K562 (cell line): ENCODE data around the gene IKZF3. TPM values are rescaled to one million over a fixed set of nuclear protein-coding genes. Genes with fewer than 3 reads are reported as not detected.

Experiments used
- BACH1 ChIP-seq: fragments of 200-800 bp; sonication (Bioruptor generic); IDR thresholded peaks from 2 replicates; pipeline ENCODE4 v1.6.1; 2016; ENCODE audit warnings: missing genetic modification characterization, missing compliant biosample characterization
- GTF3C2 ChIP-seq: IDR thresholded peaks from 3 replicates; pipeline ENCODE4 v1.6.1; 2011; ENCODE audit warnings: borderline replicate concordance, mild to moderate bottlenecking, moderate library complexity; ENCODE audit not compliant: insufficient read length; ENCODE audit errors: extremely low read depth
- HMGXB4 ChIP-seq: sonication (generic); formaldehyde crosslinking; IDR thresholded peaks from 2 replicates; pipeline ENCODE4 v1.8.1; 2023; ENCODE audit warnings: mild to moderate bottlenecking, missing genetic modification reagents
- MLX ChIP-seq, 2 experiments: fragments of 450-650 bp in 1 of 2; sonication (generic) in 1 of 2; formaldehyde crosslinking; conservative IDR thresholded peaks; 2 replicates each; pipeline versions ENCODE4 v1.4.0 to v1.8.1; 2020 to 2022; ENCODE audit warnings: mild to moderate bottlenecking in 1 of 2, missing genetic modification reagents in 1 of 2
- MNT ChIP-seq, 2 experiments: fragments of 450-650 bp; conservative IDR thresholded peaks; 2 replicates each; pipeline ENCODE4 v1.6.1; 2017; ENCODE audit warnings: mild to moderate bottlenecking in 2 of 2, moderate library complexity in 2 of 2
- MYBL2 ChIP-seq, 2 experiments: fragments of 450-650 bp in 1 of 2; sonication (generic) in 1 of 2; formaldehyde crosslinking in 1 of 2; IDR thresholded peaks; 2 replicates each; pipeline versions ENCODE4 v1.6.1 to v1.8.1; 2017 to 2022; ENCODE audit warnings: borderline replicate concordance in 1 of 2, inconsistent platforms in 1 of 2, low read depth in 1 of 2, mild to moderate bottlenecking in 1 of 2, missing genetic modification reagents in 1 of 2, moderate library complexity in 1 of 2
- PHB2 ChIP-seq: fragments of 450-650 bp; IDR thresholded peaks from 2 replicates; pipeline ENCODE4 v1.6.1; 2017; ENCODE audit warnings: low read depth
- PHF8 ChIP-seq: fragments of 200-600 bp; sonication (generic); IDR thresholded peaks from 2 replicates; pipeline ENCODE4 v1.6.1; 2012; ENCODE audit warnings: mixed run types, mild to moderate bottlenecking, inconsistent platforms, low read length, moderate library complexity, borderline replicate concordance
- RBFOX2 ChIP-seq: fragments of 200-400 bp; formaldehyde crosslinking; IDR thresholded peaks from 2 replicates; pipeline ENCODE4 v1.6.1; 2017; ENCODE audit warnings: low read depth, mild to moderate bottlenecking, low read length, moderate library complexity
- SAFB ChIP-seq: fragments of 200-400 bp; formaldehyde crosslinking; IDR thresholded peaks from 2 replicates; pipeline ENCODE4 v1.6.1; 2017; ENCODE audit warnings: low read depth, low read length, borderline replicate concordance
- SIN3B ChIP-seq: fragments of 450-650 bp; IDR thresholded peaks from 2 replicates; pipeline ENCODE4 v1.6.1; 2017; ENCODE audit warnings: low read depth, mild to moderate bottlenecking, moderate library complexity
- SIRT6 ChIP-seq: IDR thresholded peaks from one replicate; pipeline ENCODE4 v1.6.1; 2012; ENCODE audit warnings: low read depth, mild to moderate bottlenecking, control low read depth, inconsistent platforms, low read length, moderate library complexity
- SMAD1 ChIP-seq: fragments of 150-350 bp; IDR thresholded peaks from 2 replicates; pipeline ENCODE4 v1.6.1; 2014; ENCODE audit warnings: low read length, low read depth; ENCODE audit not compliant: partially characterized antibody
- TAF15 ChIP-seq: fragments of 200-400 bp; formaldehyde crosslinking; IDR thresholded peaks from 2 replicates; pipeline ENCODE4 v1.6.1; 2017; ENCODE audit warnings: mild to moderate bottlenecking, low read depth, low read length, moderate library complexity
- ZFP1 ChIP-seq: fragments of 450-650 bp; formaldehyde crosslinking; IDR thresholded peaks from 2 replicates; pipeline ENCODE4 v1.4.0; 2020; ENCODE audit warnings: mild to moderate bottlenecking, mixed read lengths
- polyA plus RNA-seq, 8 experiments: library from polyadenylated mRNA; depleted of rRNA in 4 of 8; stranded (reverse) in 5 of 8; unstranded in 3 of 8; fragments of >200 nt; fragmentation: Nextera tagmentation in 2 of 8; fragmentation: Illumina TruSeq in 1 of 8; extraction: Ambion mirVana in 2 of 8; extraction: Trizol in 1 of 8; gene quantifications; 2 replicates each; pipeline versions ENCODE4 v1.2.1 to v1.2.3, GENCODE V29; 2011 to 2014; ENCODE audit warnings: inconsistent platforms in 1 of 8, missing spikeins in 1 of 8
- total RNA-seq, 7 experiments: library from RNA; depleted of rRNA in 6 of 7; stranded (reverse); fragments of >200 nt in 6 of 7; fragmentation: Illumina TruSeq in 2 of 7; extraction: Trizol in 2 of 7; gene quantifications; 2 replicates each; pipeline versions ENCODE4 v1.2.1 to v1.2.3, GENCODE V29; 2011 to 2021; ENCODE audit warnings: low replicate concordance in 1 of 7
- TF ChIP-seq, protein P1 (sequence below), 2 experiments: fragments of 200-800 bp in 1 of 2; sonication (Bioruptor generic) in 1 of 2; sonication (generic) in 1 of 2; formaldehyde crosslinking in 1 of 2; IDR thresholded peaks in 1 of 2; conservative IDR thresholded peaks in 1 of 2; 2 replicates each; pipeline versions ENCODE4 v1.5.0 to v1.6.1; 2016 to 2020; ENCODE audit warnings: missing compliant biosample characterization in 1 of 2, missing genetic modification characterization in 1 of 2, missing genetic modification reagents in 1 of 2

Gene IKZF3
- total and polyA plus RNA-seq, 9 of the 15 experiments (the other 6 are each of a cell fraction or from before 2014, with no cell fraction given) = 0.06 to 1.6 (median 0.62) TPM

GRCh38 chr17:39730095-39730921 is 133.8 kb downstream of the IKZF3 start, which contains the start of gene MIEN1 (continued):
- TF ChIP-seq GTF3C2 (no peak), MLX (CRISPR knock-in tag; conservative IDR thresholded peaks at IDR 0.05) (no peak), PHF8 (peak; percentile 88; the same call in 1 of the 2 replicates), HMGXB4 (CRISPR knock-in tag) (peak; percentile 76; the same call in 1 of the 2 replicates), SIRT6 (no peak), SIN3B (peak; percentile 64; the same call in 1 of the 2 replicates), MYBL2 (IDR thresholded peaks at IDR 0.05; ENCODE audit: low read depth) (no peak), MYBL2 (CRISPR knock-in tag; IDR thresholded peaks at IDR 0.05; ENCODE audit: borderline replicate concordance) (no peak), SAFB (0 out of 2 replicates have a peak, but pooled peaks have one; percentile 36), RBFOX2 (peak; percentile 88), PHB2 (no peak), SMAD1 (no peak), MNT (conservative IDR thresholded peaks at IDR 0.05) (peak in 1 of 2 experiments; percentile 89), TAF15 (no peak), ZFP1 (CRISPR knock-in tag) (no peak), BACH1 (tag) (no peak)
- TF ChIP-seq, protein P1, sequence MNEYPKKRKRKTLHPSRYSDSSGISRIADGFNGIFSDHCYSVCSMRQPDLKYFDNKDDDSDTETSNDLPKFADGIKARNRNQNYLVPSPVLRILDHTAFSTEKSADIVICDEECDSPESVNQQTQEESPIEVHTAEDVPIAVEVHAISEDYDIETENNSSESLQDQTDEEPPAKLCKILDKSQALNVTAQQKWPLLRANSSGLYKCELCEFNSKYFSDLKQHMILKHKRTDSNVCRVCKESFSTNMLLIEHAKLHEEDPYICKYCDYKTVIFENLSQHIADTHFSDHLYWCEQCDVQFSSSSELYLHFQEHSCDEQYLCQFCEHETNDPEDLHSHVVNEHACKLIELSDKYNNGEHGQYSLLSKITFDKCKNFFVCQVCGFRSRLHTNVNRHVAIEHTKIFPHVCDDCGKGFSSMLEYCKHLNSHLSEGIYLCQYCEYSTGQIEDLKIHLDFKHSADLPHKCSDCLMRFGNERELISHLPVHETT (CRISPR knock-in tag; conservative IDR thresholded peaks at IDR 0.05 in 1 of 2, IDR thresholded peaks at IDR 0.05 in 1 of 2) = no peak
